ENCODE measurements around the gene NEK11. TPM values are rescaled to one million over a fixed set of nuclear protein-coding genes. Genes with fewer than 3 reads are reported as not detected.

Gene NEK11
- polyA plus RNA-seq, 1 of the 3 experiments (the other 2 are of a cell fraction), result 4.7 TPM

DNA sequence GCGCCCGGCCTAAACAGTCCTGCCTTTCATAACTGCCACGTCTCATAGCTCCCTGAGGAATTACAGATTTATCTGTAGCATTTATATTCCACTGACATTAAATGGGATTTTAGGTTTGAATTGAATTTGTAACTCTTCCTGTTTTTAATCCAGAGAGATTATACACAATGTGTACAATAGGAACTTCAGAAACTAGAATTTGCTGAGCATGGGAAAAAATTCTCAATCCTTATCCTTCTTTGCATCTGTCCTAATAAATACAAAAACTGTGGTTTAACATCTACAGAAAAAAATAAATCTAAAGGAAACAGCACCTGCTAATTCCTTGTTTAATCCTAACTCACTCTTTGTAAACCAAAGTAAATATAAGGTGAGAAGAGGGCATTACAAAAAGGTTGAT lies 2.2 kb downstream of the NEK11 start:
- POLR2A ChIA-PET, result no interaction called here
- TF ChIP-seq, protein P1, sequence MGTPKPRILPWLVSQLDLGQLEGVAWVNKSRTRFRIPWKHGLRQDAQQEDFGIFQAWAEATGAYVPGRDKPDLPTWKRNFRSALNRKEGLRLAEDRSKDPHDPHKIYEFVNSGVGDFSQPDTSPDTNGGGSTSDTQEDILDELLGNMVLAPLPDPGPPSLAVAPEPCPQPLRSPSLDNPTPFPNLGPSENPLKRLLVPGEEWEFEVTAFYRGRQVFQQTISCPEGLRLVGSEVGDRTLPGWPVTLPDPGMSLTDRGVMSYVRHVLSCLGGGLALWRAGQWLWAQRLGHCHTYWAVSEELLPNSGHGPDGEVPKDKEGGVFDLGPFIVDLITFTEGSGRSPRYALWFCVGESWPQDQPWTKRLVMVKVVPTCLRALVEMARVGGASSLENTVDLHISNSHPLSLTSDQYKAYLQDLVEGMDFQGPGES (IDR thresholded peaks at IDR 0.05; ENCODE audit: low read depth, low read length), result no peak
- TF ChIP-seq NRF1 (IDR thresholded peaks at IDR 0.05; ENCODE audit: low read depth, low read length) (no peak), EZH2phosphoT487 (IDR thresholded peaks at IDR 0.05; ENCODE audit: borderline replicate concordance, low read depth) (no peak), CHD2 (IDR thresholded peaks at IDR 0.05; ENCODE audit: low read length, partially characterized antibody) (no peak), RFX5 (IDR thresholded peaks at IDR 0.05; ENCODE audit: low read length) (no peak), ELF1 (IDR thresholded peaks at IDR 0.05) (no peak), RCOR1 (IDR thresholded peaks at IDR 0.05; ENCODE audit: low read length) (no peak), GABPA (IDR thresholded peaks at IDR 0.05; ENCODE audit: low read depth) (no peak), RAD21 (IDR thresholded peaks at IDR 0.05; ENCODE audit: low read length) (no peak), MEF2A (IDR thresholded peaks at IDR 0.05; ENCODE audit: borderline replicate concordance, low read depth) (no peak), GATA2 (CRISPR knock-in tag; IDR thresholded peaks at IDR 0.05) (no peak), NFIC (IDR thresholded peaks at IDR 0.05; ENCODE audit: borderline replicate concordance) (no peak), TCF12 (IDR thresholded peaks at IDR 0.05) (no peak), POLR2AphosphoS5 (IDR thresholded peaks at IDR 0.05; ENCODE audit: low read depth, low read length) (no peak), RXRA (IDR thresholded peaks at IDR 0.05; ENCODE audit: borderline replicate concordance, low read depth) (no peak), FOXJ3 (CRISPR knock-in tag; IDR thresholded peaks at IDR 0.05) (no peak), FOXM1 (IDR thresholded peaks at IDR 0.05; ENCODE audit: low read depth) (no peak), TAF1 (IDR thresholded peaks at IDR 0.05; ENCODE audit: borderline replicate concordance, low read depth, low read length) (no peak)
- TF ChIP-seq, protein P2, sequence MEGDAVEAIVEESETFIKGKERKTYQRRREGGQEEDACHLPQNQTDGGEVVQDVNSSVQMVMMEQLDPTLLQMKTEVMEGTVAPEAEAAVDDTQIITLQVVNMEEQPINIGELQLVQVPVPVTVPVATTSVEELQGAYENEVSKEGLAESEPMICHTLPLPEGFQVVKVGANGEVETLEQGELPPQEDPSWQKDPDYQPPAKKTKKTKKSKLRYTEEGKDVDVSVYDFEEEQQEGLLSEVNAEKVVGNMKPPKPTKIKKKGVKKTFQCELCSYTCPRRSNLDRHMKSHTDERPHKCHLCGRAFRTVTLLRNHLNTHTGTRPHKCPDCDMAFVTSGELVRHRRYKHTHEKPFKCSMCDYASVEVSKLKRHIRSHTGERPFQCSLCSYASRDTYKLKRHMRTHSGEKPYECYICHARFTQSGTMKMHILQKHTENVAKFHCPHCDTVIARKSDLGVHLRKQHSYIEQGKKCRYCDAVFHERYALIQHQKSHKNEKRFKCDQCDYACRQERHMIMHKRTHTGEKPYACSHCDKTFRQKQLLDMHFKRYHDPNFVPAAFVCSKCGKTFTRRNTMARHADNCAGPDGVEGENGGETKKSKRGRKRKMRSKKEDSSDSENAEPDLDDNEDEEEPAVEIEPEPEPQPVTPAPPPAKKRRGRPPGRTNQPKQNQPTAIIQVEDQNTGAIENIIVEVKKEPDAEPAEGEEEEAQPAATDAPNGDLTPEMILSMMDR (IDR thresholded peaks at IDR 0.05), result no peak
- TF ChIP-seq, protein P3, sequence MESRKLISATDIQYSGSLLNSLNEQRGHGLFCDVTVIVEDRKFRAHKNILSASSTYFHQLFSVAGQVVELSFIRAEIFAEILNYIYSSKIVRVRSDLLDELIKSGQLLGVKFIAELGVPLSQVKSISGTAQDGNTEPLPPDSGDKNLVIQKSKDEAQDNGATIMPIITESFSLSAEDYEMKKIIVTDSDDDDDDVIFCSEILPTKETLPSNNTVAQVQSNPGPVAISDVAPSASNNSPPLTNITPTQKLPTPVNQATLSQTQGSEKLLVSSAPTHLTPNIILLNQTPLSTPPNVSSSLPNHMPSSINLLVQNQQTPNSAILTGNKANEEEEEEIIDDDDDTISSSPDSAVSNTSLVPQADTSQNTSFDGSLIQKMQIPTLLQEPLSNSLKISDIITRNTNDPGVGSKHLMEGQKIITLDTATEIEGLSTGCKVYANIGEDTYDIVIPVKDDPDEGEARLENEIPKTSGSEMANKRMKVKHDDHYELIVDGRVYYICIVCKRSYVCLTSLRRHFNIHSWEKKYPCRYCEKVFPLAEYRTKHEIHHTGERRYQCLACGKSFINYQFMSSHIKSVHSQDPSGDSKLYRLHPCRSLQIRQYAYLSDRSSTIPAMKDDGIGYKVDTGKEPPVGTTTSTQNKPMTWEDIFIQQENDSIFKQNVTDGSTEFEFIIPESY (IDR thresholded peaks at IDR 0.05; ENCODE audit: borderline replicate concordance, low read depth), result no peak
- Histone ChIP-seq H3K79me2 (ENCODE audit: insufficient read depth) (peaks cover 11% of the 10 kb centered on the region), H3K9ac (no peak overlapping the region), H3F3A (replicated peaks; ENCODE audit: insufficient read depth) (peaks cover 7% of the 10 kb centered on the region), H3K27me3 (ENCODE audit: insufficient read depth) (no peaks in the 10 kb centered on the region), H2AFZ (ENCODE audit: low read depth) (no peak overlapping the region), H3K9me2 (no peaks in the 10 kb centered on the region), H3K4me2 (no peak overlapping the region), H3K4me1 (ENCODE audit: control insufficient read depth in 1 of 2, insufficient read depth in 2 of 2, low read depth in 1 of 2, low read length in 1 of 2) (peaks cover 0 to 8% of the 10 kb centered on the region in 2 experiments; a peak in 2 of 4 replicates), H4K20me1 (ENCODE audit: insufficient read depth) (no peaks in the 10 kb centered on the region), H3K36me3 (replicated peaks in 1 of 2; ENCODE audit: control insufficient read depth in 1 of 2, insufficient read depth in 2 of 2, low read length in 1 of 2) (peaks cover 6 to 17% of the 10 kb centered on the region in 2 experiments), H3K27ac (ENCODE audit: low read depth in 2 of 2, low read length in 1 of 2) (no peak overlapping the region), H3K9me3 (no peaks in the 10 kb centered on the region), H3K4me3 (ENCODE audit: low read depth in 2 of 2, low read length in 1 of 2) (no peak overlapping the region)
- no peak for DNase-seq
- CTCF ChIA-PET, result interaction anchor here (1.6 kb wide), 1 partner anchor 12 kb away, joined by 3 read pairs; no protein-coding TSS in a partner anchor
- 94% methylated on average over 3 of the region's 3 CpGs for WGBS (ENCODE audit: low lambda C conversion rate)

Measured in SK-N-SH (cell line).